ENCODE data around the gene FLII.
A peak's percentile ranks its signal among the peaks of the same experiment; 100 is the strongest.
"Not testable (repeated sequence)": the region's sequence is repeated elsewhere in the genome, so short reads cannot be mapped to it uniquely, and the experiment has no call there.

The FLII gene

GRCh38 chr17:18224053-18224386, 34.5 kb downstream of the FLII start:
- DNase-seq (ENCODE audit: low read depth in 2 of 2) = no peak

DNA sequence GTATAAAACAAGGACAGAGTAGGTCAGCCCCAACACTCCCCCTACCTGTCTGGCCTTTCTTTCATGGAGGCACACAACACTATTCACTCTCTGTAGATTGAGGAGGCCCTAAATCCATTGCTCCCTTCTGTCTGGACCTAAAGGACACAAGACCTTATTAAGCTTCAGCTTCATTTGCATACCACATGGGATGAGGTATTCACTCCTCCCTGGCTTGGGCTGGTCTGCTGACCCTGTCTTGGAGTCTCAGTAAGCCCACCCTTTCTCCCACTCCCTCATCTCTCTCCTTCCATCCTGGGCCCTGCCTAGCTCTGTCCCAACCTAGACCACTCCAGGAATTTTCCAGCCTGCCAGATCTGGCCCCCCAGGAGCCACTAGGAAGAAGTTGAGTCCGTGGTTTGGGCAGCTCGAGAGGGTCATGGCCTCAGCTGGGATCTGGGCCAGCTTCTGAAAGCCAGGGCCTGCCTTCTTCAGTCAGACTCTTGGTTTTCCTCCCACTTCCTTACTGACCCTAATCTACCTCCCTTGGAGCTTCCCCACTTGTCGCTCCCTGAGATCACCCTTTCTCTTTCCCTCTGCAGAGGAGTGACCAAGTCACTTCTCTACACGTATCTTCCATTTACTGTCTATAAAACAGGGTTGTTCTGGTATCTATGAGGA, 39.7 kb downstream of the FLII start:
- no peak for DNase-seq (ENCODE audit: low read depth in 2 of 2)

- peak; percentile 17 to 53 for DNase-seq (ENCODE audit: low read depth in 2 of 2)
Measured at GRCh38 chr17:18217412-18218015, 41.0 kb downstream of the FLII start.

DNA sequence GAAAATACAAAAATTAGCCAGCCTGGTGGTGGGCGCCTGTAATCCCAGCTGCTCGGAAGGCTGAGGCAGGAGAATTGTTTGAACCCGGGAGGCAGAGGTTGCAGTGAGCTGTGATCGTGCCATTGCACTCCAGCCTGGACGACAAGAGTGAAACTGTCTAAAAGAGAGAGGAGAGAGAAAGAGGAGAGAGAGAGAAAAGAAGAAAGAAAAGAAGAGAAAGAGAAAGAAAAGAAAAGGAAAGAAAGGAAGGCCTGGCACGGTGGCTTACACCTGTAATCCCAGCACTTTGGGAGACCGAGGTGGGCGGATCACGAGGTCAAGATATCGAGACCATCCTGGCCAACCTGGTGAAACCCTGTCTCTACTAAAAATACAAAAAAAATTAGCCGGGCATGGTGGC, 41.6 kb downstream of the FLII start:
- not testable (repeated sequence) for DNase-seq (ENCODE audit: low read depth in 2 of 2)

DNA sequence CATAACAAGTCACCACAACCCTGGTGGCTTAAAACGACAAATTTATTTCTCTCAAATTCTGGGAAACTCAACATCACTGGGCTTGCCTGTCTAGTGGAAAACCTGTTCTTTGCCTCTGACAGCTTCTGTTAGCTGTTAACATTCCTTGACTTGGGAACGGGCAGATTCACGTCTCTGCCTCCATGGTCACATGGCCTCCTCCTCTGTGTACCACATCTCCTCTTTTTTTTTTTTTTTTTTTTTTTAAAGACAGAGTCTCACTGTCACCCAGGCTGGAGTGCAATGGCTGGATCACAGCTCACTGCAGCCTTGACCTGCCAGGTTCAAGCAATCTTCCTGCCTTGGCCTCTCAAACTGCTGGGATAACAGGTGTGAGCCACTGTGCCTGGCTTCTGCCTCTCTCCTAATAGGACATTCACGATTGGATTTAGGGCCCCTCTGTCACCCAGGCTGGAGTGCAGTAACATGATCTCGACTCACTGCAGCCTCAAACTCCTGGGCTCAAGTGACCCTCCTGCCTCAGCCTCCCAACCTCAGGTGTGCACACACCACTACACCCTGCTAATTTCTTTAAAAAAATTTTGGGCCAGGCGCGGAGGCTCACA, 44.8 kb downstream of the FLII start:
- no peak for DNase-seq (ENCODE audit: low read depth in 2 of 2)

GRCh38 chr17:18208092-18208491, 50.4 kb downstream of the FLII start:
- no peak for DNase-seq (ENCODE audit: low read depth in 2 of 2)

- no peak for DNase-seq (ENCODE audit: low read depth in 2 of 2)
Measured at GRCh38 chr17:18206962-18207361, 51.6 kb downstream of the FLII start.

DNA sequence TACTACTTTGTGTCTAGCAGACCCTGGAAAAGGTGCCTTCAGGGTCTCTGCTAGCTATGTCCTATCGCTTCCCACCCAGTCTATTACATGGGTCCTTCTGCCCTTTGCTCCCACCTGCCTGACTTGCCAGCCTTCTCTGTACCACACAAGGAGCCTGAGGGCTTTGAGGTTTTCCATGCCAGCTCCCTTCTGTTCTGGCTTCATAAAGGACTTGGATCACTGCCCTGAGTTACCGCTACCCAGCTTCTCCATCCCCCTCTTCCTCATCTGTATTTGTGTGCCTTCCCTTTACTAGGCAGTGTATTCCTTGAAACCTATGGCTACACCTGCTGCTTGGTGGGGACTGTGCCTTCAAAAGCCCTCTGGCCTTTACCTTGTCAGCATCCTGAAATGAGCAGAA, 52.7 kb downstream of the FLII start:
- no peak for DNase-seq (ENCODE audit: low read depth in 2 of 2)

GRCh38 chr17:18203308-18203707, 55.2 kb downstream of the FLII start:
- DNase-seq (ENCODE audit: low read depth in 2 of 2) = no peak

- no peak for DNase-seq (ENCODE audit: low read depth in 2 of 2)
Measured at GRCh38 chr17:18201108-18201507, 57.4 kb downstream of the FLII start.

- DNase-seq (ENCODE audit: low read depth in 2 of 2) = no peak
Measured at GRCh38 chr17:18198530-18198929, 60.0 kb downstream of the FLII start.

DNA sequence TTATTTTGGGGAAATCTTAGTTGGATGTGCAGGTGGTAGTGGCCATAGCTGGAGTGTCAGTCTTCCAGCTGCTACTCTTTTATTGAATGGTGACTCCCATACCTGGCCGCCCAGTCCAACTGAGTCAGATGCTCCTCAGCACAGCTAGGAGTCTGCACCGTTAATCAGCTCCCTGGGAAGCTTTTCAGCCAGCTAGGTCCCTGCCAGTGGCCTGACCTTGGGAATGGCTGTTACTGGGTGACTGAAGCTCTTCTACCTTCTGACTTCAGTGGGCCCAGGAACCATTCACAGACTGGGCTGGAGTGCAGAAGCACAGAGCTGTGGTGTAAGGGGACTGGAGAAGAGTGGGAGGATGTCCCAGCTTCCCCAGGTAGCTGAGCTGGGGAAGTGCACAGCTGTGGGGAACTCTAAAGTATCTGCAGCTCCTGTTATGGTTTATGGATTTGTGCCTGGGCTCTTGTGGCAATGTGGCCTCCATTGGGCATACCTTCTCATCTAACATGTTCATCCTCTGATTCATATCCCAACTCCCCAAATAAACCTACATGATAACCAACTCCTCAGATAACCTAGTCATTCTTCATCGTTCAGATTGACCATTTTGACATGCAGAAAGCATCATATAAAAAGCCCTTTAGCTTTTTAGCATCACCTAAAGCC, 60.9 kb downstream of the FLII start:
- no peak for DNase-seq (ENCODE audit: low read depth in 2 of 2)

GRCh38 chr17:18195246-18195645, 63.3 kb downstream of the FLII start:
- DNase-seq (ENCODE audit: low read depth in 2 of 2) = no peak
